HG03159 (cell line): ENCODE measurements around the gene ST3GAL2.
A peak's percentile ranks its signal among the peaks of the same experiment; 100 is the strongest.

Source experiments
- ATAC-seq: cut with Tn5 transposase; IDR thresholded peaks from one replicate; pipeline ENCODE4 v1.9.1; 2021; ENCODE audit warnings: mild to moderate bottlenecking, moderate library complexity; ENCODE audit not compliant: unreplicated experiment

Gene ST3GAL2

GRCh38 chr16:70438585-70438968, 323 bp downstream of the ST3GAL2 start:
- no peak for ATAC-seq

GRCh38 chr16:70437582-70438557, 1.0 kb downstream of the ST3GAL2 start:
- no peak for ATAC-seq

GRCh38 chr16:70437017-70437581, 1.8 kb downstream of the ST3GAL2 start:
- ATAC-seq = no peak

GRCh38 chr16:70434484-70435260, 4.2 kb downstream of the ST3GAL2 start:
- ATAC-seq = no peak

- no peak for ATAC-seq
Measured at GRCh38 chr16:70433458-70434103, 5.3 kb downstream of the ST3GAL2 start.

GRCh38 chr16:70432723-70433457, 6.0 kb downstream of the ST3GAL2 start:
- no peak for ATAC-seq

GRCh38 chr16:70432356-70432722, 6.6 kb downstream of the ST3GAL2 start:
- no peak for ATAC-seq

- peak; percentile 47 for ATAC-seq
Measured at GRCh38 chr16:70430667-70431536, 8.0 kb downstream of the ST3GAL2 start.

GRCh38 chr16:70429888-70430666, 8.8 kb downstream of the ST3GAL2 start:
- no peak for ATAC-seq

GRCh38 chr16:70428178-70428998, 10.5 kb downstream of the ST3GAL2 start:
- no peak for ATAC-seq

GRCh38 chr16:70427786-70428177, 11.1 kb downstream of the ST3GAL2 start:
- ATAC-seq = no peak

- ATAC-seq = no peak
Measured at GRCh38 chr16:70422543-70422942, 16.4 kb downstream of the ST3GAL2 start.

GRCh38 chr16:70421473-70422311, 17.2 kb downstream of the ST3GAL2 start:
- ATAC-seq = no peak

GRCh38 chr16:70421014-70421413, 17.9 kb downstream of the ST3GAL2 start:
- ATAC-seq = no peak

GRCh38 chr16:70419384-70420327, 19.2 kb downstream of the ST3GAL2 start:
- ATAC-seq = no peak

GRCh38 chr16:70418993-70419318, 19.9 kb downstream of the ST3GAL2 start:
- no peak for ATAC-seq
